Measurements from ENCODE around the gene LRRC8D. TPM values are rescaled to one million over a fixed set of nuclear protein-coding genes. Genes with fewer than 3 reads are reported as not detected.

The LRRC8D gene
- total RNA-seq, 1 experiment from 2014 or later = 18.0 TPM

Other genes with a start within 250 kb of the LRRC8D start
- gene LRRC8C, start 187.9 kb upstream of the LRRC8D start, total RNA-seq (2014; rRNA removed; shearing (Covaris generic)) = 6.4 and 8.7 TPM in 2 replicates
- 6.3 and 7.9 TPM in 2 replicates for gene ZNF326, start 174.1 kb downstream of the LRRC8D start, total RNA-seq (2014; rRNA removed; shearing (Covaris generic))